ENCODE measurements around the gene SERPINA1.
"Not testable (repeated sequence)": the region's sequence is repeated elsewhere in the genome, so short reads cannot be mapped to it uniquely, and the experiment has no call there.

SERPINA1 gene

GRCh38 chr14:94368956-94369355, 19.4 kb downstream of the SERPINA1 start:
- no peak for DNase-seq

- DNase-seq: no peak
These were observed 20.2 kb downstream of the SERPINA1 start for GRCh38 chr14:94368243-94368590.

- no peak for DNase-seq
These were observed 20.8 kb downstream of the SERPINA1 start for GRCh38 chr14:94367347-94368242.

- DNase-seq: no peak
These were observed 22.1 kb downstream of the SERPINA1 start, which contains the start of gene SERPINA2 for GRCh38 chr14:94366146-94366915. TSS of gene SERPINA2 (minus strand) at chr14:94366698.

- DNase-seq: no peak
These were observed 22.8 kb downstream of the SERPINA1 start for GRCh38 chr14:94365624-94366023.

- no peak for DNase-seq
These were observed 23.4 kb downstream of the SERPINA1 start for GRCh38 chr14:94364964-94365363.

GRCh38 chr14:94364037-94364436, 24.4 kb downstream of the SERPINA1 start:
- no peak for DNase-seq

GRCh38 chr14:94363151-94363624, 25.2 kb downstream of the SERPINA1 start:
- no peak for DNase-seq

- no peak for DNase-seq
These were observed 25.7 kb downstream of the SERPINA1 start for GRCh38 chr14:94362614-94363133.

GRCh38 chr14:94361682-94362081, 26.7 kb downstream of the SERPINA1 start:
- no peak for DNase-seq

- DNase-seq: no peak
These were observed 27.3 kb downstream of the SERPINA1 start for GRCh38 chr14:94360945-94361565.

GRCh38 chr14:94357166-94357565, 31.2 kb downstream of the SERPINA1 start:
- DNase-seq: no peak

GRCh38 chr14:94356379-94357056, 31.9 kb downstream of the SERPINA1 start:
- no peak for DNase-seq

- DNase-seq: peak; percentile 86
These were observed 33.1 kb downstream of the SERPINA1 start for GRCh38 chr14:94355191-94355794.

- DNase-seq: peak; percentile 52
These were observed 33.7 kb downstream of the SERPINA1 start for GRCh38 chr14:94354638-94355185.

- DNase-seq: not testable (repeated sequence)
These were observed 34.2 kb downstream of the SERPINA1 start for GRCh38 chr14:94354190-94354589.

GRCh38 chr14:94349276-94349675, 39.1 kb downstream of the SERPINA1 start:
- DNase-seq: no peak

- no peak for DNase-seq
These were observed 39.6 kb downstream of the SERPINA1 start for GRCh38 chr14:94348836-94349235.

- no peak for DNase-seq
These were observed 41.6 kb downstream of the SERPINA1 start for GRCh38 chr14:94346841-94347240.

- DNase-seq: not testable (repeated sequence)
These were observed 42.2 kb downstream of the SERPINA1 start for GRCh38 chr14:94346065-94346786.
